K562 (cell line): ENCODE measurements around the gene ENTPD8. TPM values are rescaled to one million over a fixed set of nuclear protein-coding genes. Genes with fewer than 3 reads are reported as not detected.

Experiments
- DACH1 ChIP-seq: fragments of 450-650 bp; IDR thresholded peaks from 2 replicates; pipeline ENCODE4 v1.6.1; 2018; ENCODE audit not compliant: partially characterized antibody
- E2F5 ChIP-seq: sonication (generic); formaldehyde crosslinking; IDR thresholded peaks from 2 replicates; pipeline ENCODE4 v1.8.0; 2022; ENCODE audit warnings: mild to moderate bottlenecking, missing genetic modification reagents
- JUNB ChIP-seq: fragments of 450-650 bp; formaldehyde crosslinking; conservative IDR thresholded peaks from 2 replicates; pipeline ENCODE4 v1.4.0; 2020; ENCODE audit warnings: mild to moderate bottlenecking
- KAT7 ChIP-seq: sonication (generic); formaldehyde crosslinking; IDR thresholded peaks from 2 replicates; pipeline ENCODE4 v1.8.0; 2022; ENCODE audit warnings: missing genetic modification reagents, mild to moderate bottlenecking, borderline replicate concordance
- KDM1A ChIP-seq, 2 experiments: fragments of 450-650 bp; IDR thresholded peaks; 2 replicates each; pipeline ENCODE4 v1.6.1; 2016; ENCODE audit warnings: mild to moderate bottlenecking in 2 of 2
- NCOA6 ChIP-seq: fragments of 450-650 bp; IDR thresholded peaks from 2 replicates; pipeline ENCODE4 v1.6.1; 2017; ENCODE audit warnings: mild to moderate bottlenecking
- NONO ChIP-seq, 2 experiments: fragments of 200-400 bp in 1 of 2; fragments of 450-650 bp in 1 of 2; formaldehyde crosslinking in 1 of 2; IDR thresholded peaks; 2 replicates each; pipeline ENCODE4 v1.6.1; 2017; ENCODE audit warnings: low read depth in 2 of 2, mild to moderate bottlenecking in 2 of 2, moderate library complexity in 2 of 2, low read length in 1 of 2
- PHF21A ChIP-seq: fragments of 450-650 bp; IDR thresholded peaks from 2 replicates; pipeline ENCODE4 v1.6.1; 2017; ENCODE audit warnings: low read depth, borderline replicate concordance
- RBFOX2 ChIP-seq: fragments of 200-400 bp; formaldehyde crosslinking; IDR thresholded peaks from 2 replicates; pipeline ENCODE4 v1.6.1; 2017; ENCODE audit warnings: low read depth, mild to moderate bottlenecking, low read length, moderate library complexity
- SMARCB1 ChIP-seq: IDR thresholded peaks from 2 replicates; pipeline ENCODE4 v1.6.1; 2011; ENCODE audit warnings: improper control_type of control experiment, low read depth; ENCODE audit not compliant: insufficient read length
- YBX1 ChIP-seq: fragments of 450-650 bp; IDR thresholded peaks from 2 replicates; pipeline ENCODE4 v1.7.1; 2016; ENCODE audit warnings: mild to moderate bottlenecking
- ZC3H11A ChIP-seq: IDR thresholded peaks from 2 replicates; pipeline ENCODE4 v1.6.1; 2012; ENCODE audit warnings: low read depth, low read length, improper control_type of control experiment
- ZFX ChIP-seq: sonication (generic); formaldehyde crosslinking; IDR thresholded peaks from 2 replicates; pipeline ENCODE4 v1.8.0; 2022; ENCODE audit warnings: mild to moderate bottlenecking, missing genetic modification reagents, moderate library complexity
- ZNF511 ChIP-seq: sonication (generic); formaldehyde crosslinking; IDR thresholded peaks from 2 replicates; pipeline ENCODE4 v1.8.0; 2022; ENCODE audit warnings: mild to moderate bottlenecking, missing genetic modification reagents
- ZNF644 ChIP-seq: fragments of 200-800 bp; sonication (Bioruptor generic); IDR thresholded peaks from 2 replicates; pipeline ENCODE4 v1.6.1; 2016; ENCODE audit warnings: low read depth, missing genetic modification characterization, missing compliant biosample characterization
- ZNF75A ChIP-seq: fragments of 450-650 bp; formaldehyde crosslinking; IDR thresholded peaks from 2 replicates; pipeline ENCODE4 v1.4.0; 2020; ENCODE audit warnings: mild to moderate bottlenecking
- ZNF830 ChIP-seq: fragments of 250-450 bp; sonication (Bioruptor Pico); IDR thresholded peaks from 2 replicates; pipeline ENCODE4 v1.5.0; 2021; ENCODE audit warnings: mild to moderate bottlenecking
- polyA plus RNA-seq, 8 experiments: library from polyadenylated mRNA; depleted of rRNA in 4 of 8; stranded (reverse) in 5 of 8; unstranded in 3 of 8; fragments of >200 nt; fragmentation: Nextera tagmentation in 2 of 8; fragmentation: Illumina TruSeq in 1 of 8; extraction: Ambion mirVana in 2 of 8; extraction: Trizol in 1 of 8; gene quantifications; 2 replicates each; pipeline versions ENCODE4 v1.2.1 to v1.2.3, GENCODE V29; 2011 to 2014; ENCODE audit warnings: inconsistent platforms in 1 of 8, missing spikeins in 1 of 8
- total RNA-seq, 7 experiments: library from RNA; depleted of rRNA in 6 of 7; stranded (reverse); fragments of >200 nt in 6 of 7; fragmentation: Illumina TruSeq in 2 of 7; extraction: Trizol in 2 of 7; gene quantifications; 2 replicates each; pipeline versions ENCODE4 v1.2.1 to v1.2.3, GENCODE V29; 2011 to 2021; ENCODE audit warnings: low replicate concordance in 1 of 7
- TF ChIP-seq, protein P1 (sequence below): sonication (generic); formaldehyde crosslinking; IDR thresholded peaks from 2 replicates; pipeline ENCODE4 v1.8.1; 2023; ENCODE audit warnings: mild to moderate bottlenecking, missing genetic modification reagents
- TF ChIP-seq, protein P2 (sequence below): fragments of 250-450 bp; sonication (Bioruptor Pico); IDR thresholded peaks from 2 replicates; pipeline ENCODE4 v1.4.0; 2020; ENCODE audit warnings: mild to moderate bottlenecking
- TF ChIP-seq, protein P3 (sequence below): fragments of 200-800 bp; sonication (Bioruptor generic); IDR thresholded peaks from 2 replicates; pipeline ENCODE4 v1.6.1; 2017; ENCODE audit warnings: missing genetic modification characterization, missing compliant biosample characterization
- TF ChIP-seq, protein P4 (sequence below): sonication (generic); formaldehyde crosslinking; IDR thresholded peaks from 2 replicates; pipeline ENCODE4 v1.8.0; 2022; ENCODE audit warnings: mild to moderate bottlenecking, low read depth, missing genetic modification reagents
- TF ChIP-seq, protein P5 (sequence below), 2 experiments: fragments of 450-650 bp in 1 of 2; sonication (generic) in 1 of 2; formaldehyde crosslinking; conservative IDR thresholded peaks; 2 replicates each; pipeline versions ENCODE4 v1.4.0 to v1.8.1; 2020 to 2022; ENCODE audit warnings: mild to moderate bottlenecking in 1 of 2, missing genetic modification reagents in 1 of 2

ENTPD8 gene
- total and polyA plus RNA-seq, 9 of the 15 experiments (the other 6 are each of a cell fraction or from before 2014, with no cell fraction given): 0.06 to 0.27 (median 0.19) TPM; not detected in 5

DNA sequence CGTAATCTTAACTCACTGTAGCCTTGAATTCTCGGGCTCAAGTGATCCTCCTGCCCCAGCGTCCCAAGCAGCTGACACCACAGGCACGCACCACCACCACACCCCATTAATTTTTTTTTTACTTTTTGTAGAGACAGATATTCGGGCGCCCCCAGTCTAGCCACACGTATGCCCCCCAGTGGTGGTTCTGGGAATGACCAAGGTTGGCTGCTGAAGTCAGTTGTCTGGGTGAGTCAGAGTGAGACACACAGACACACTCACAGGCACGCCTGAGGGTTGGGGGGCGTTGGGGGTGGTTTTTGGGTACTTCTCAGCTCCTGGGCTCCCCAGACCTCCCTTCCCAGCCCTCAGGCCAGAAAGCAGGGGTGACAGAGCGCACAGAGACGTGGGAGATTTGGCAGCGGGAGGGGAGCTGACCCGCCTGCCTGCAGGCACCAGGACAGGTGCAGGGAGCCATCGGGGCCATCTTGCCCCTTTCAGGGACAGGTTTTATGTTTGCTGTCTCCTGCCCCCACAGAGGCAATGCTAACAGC lies 4.2 kb upstream of the ENTPD8 start (continued):
- no peak for TF ChIP-seq E2F5 (CRISPR knock-in tag)
- no peak for TF ChIP-seq RBFOX2
- no peak for TF ChIP-seq ZNF830 (CRISPR knock-in tag)
- TF ChIP-seq, protein P1, sequence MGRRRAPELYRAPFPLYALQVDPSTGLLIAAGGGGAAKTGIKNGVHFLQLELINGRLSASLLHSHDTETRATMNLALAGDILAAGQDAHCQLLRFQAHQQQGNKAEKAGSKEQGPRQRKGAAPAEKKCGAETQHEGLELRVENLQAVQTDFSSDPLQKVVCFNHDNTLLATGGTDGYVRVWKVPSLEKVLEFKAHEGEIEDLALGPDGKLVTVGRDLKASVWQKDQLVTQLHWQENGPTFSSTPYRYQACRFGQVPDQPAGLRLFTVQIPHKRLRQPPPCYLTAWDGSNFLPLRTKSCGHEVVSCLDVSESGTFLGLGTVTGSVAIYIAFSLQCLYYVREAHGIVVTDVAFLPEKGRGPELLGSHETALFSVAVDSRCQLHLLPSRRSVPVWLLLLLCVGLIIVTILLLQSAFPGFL (CRISPR knock-in tag): no peak
- no peak for TF ChIP-seq ZNF75A
- TF ChIP-seq NCOA6: no peak
- TF ChIP-seq YBX1: no peak
- TF ChIP-seq SMARCB1: no peak
- TF ChIP-seq, protein P2, sequence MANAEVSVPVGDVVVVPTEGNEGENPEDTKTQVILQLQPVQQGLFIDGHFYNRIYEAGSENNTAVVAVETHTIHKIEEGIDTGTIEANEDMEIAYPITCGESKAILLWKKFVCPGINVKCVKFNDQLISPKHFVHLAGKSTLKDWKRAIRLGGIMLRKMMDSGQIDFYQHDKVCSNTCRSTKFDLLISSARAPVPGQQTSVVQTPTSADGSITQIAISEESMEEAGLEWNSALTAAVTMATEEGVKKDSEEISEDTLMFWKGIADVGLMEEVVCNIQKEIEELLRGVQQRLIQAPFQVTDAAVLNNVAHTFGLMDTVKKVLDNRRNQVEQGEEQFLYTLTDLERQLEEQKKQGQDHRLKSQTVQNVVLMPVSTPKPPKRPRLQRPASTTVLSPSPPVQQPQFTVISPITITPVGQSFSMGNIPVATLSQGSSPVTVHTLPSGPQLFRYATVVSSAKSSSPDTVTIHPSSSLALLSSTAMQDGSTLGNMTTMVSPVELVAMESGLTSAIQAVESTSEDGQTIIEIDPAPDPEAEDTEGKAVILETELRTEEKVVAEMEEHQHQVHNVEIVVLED (CRISPR knock-in tag): no peak
- TF ChIP-seq ZNF644 (tag): no peak
- TF ChIP-seq DACH1: peak; percentile 96
- TF ChIP-seq KDM1A (IDR thresholded peaks at IDR 0.05): no peak
- TF ChIP-seq, protein P3, sequence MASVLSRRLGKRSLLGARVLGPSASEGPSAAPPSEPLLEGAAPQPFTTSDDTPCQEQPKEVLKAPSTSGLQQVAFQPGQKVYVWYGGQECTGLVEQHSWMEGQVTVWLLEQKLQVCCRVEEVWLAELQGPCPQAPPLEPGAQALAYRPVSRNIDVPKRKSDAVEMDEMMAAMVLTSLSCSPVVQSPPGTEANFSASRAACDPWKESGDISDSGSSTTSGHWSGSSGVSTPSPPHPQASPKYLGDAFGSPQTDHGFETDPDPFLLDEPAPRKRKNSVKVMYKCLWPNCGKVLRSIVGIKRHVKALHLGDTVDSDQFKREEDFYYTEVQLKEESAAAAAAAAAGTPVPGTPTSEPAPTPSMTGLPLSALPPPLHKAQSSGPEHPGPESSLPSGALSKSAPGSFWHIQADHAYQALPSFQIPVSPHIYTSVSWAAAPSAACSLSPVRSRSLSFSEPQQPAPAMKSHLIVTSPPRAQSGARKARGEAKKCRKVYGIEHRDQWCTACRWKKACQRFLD (CRISPR knock-in tag): no peak
- no peak for TF ChIP-seq ZC3H11A
- TF ChIP-seq PHF21A: no peak
- TF ChIP-seq, protein P4, sequence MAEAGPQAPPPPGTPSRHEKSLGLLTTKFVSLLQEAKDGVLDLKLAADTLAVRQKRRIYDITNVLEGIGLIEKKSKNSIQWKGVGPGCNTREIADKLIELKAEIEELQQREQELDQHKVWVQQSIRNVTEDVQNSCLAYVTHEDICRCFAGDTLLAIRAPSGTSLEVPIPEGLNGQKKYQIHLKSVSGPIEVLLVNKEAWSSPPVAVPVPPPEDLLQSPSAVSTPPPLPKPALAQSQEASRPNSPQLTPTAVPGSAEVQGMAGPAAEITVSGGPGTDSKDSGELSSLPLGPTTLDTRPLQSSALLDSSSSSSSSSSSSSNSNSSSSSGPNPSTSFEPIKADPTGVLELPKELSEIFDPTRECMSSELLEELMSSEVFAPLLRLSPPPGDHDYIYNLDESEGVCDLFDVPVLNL (CRISPR knock-in tag): no peak
- TF ChIP-seq, protein P5, sequence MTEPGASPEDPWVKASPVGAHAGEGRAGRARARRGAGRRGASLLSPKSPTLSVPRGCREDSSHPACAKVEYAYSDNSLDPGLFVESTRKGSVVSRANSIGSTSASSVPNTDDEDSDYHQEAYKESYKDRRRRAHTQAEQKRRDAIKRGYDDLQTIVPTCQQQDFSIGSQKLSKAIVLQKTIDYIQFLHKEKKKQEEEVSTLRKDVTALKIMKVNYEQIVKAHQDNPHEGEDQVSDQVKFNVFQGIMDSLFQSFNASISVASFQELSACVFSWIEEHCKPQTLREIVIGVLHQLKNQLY (CRISPR knock-in tag; conservative IDR thresholded peaks at IDR 0.05): no peak
- no peak for TF ChIP-seq JUNB (CRISPR knock-in tag)
- TF ChIP-seq KAT7: no peak
- no peak for TF ChIP-seq NONO (IDR thresholded peaks at IDR 0.05; ENCODE audit: low read depth in 2 of 2, low read length in 1 of 2)
- 0 out of 2 replicates have a peak, but pooled peaks have one; percentile 18 for TF ChIP-seq ZNF511 (CRISPR knock-in tag)
- no peak for TF ChIP-seq ZFX (CRISPR knock-in tag)
